ENCODE measurements around the gene GINS2.

Gene GINS2

DNA sequence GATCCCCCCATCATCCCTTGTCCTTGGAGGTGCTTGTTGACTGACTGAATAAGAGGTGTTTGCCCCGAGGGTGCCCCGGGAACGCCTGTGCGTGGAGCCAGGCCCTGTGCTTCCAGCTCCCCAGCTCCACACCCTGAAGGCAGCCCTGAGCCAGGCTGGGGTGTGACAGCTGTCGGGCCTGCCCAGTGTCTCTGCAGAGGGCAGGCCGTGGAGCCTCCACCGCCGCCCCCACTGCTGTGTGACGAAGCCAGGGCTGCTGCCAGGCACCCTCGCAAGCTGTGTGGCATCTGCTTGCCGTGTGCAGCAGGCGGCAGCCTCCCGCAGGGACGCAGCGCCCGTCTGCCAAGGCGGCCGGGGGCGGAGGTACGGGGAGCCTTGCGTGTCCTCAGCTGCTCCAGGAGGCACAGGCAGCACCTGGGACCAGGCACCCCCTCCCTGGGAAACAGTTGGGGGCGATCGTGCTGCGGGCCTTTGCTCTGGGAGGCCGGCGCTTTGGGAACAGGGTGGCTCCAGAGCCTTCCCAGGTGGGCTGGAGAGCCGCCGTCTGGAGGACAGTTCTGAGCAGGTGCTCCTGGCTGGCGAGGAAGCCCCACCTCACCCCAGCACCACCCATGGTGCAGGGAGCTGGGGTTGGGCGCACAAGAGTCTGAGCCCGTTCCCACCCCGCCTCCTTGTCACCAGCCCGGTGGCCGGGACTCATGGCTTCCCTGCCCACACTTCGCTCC lies 49.1 kb downstream of the GINS2 start:
- no peak for DNase-seq (ENCODE audit: low spot score)

DNA sequence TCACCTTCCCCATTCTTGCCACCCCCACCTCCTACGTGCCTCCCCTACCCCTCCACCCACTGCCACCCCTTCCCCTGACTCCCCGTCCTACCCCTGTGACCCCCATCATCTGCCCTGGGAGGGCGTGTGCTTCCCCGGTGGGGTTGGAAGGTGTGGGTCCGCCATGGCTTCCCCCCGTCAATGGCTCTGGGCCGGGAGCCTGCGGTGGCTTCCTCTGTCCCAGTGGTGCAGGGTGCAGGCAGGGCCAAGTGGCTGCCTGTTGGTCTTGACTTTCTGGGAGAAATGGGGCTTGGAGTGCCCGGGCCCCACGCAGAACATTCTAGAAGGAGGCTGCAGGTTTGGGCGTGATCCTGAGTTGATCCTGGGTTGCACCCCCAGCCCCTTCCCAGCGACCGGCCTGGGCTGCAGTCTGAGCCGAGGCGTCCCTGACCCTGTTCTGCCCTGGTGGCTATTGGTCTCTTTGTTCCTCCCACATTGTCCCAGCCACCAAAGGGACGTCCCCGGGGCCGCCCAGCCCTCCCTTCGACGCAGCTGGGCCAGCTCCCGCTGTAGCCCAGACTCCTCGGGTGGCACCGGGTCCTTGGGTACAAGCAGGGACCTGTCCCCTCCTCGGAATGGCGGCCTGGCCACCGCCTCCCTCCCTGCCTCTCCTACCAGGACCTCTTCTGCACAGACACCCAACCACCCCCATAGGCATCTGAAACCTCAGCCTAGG lies 49.9 kb downstream of the GINS2 start:
- no peak for DNase-seq (ENCODE audit: low spot score)

DNA sequence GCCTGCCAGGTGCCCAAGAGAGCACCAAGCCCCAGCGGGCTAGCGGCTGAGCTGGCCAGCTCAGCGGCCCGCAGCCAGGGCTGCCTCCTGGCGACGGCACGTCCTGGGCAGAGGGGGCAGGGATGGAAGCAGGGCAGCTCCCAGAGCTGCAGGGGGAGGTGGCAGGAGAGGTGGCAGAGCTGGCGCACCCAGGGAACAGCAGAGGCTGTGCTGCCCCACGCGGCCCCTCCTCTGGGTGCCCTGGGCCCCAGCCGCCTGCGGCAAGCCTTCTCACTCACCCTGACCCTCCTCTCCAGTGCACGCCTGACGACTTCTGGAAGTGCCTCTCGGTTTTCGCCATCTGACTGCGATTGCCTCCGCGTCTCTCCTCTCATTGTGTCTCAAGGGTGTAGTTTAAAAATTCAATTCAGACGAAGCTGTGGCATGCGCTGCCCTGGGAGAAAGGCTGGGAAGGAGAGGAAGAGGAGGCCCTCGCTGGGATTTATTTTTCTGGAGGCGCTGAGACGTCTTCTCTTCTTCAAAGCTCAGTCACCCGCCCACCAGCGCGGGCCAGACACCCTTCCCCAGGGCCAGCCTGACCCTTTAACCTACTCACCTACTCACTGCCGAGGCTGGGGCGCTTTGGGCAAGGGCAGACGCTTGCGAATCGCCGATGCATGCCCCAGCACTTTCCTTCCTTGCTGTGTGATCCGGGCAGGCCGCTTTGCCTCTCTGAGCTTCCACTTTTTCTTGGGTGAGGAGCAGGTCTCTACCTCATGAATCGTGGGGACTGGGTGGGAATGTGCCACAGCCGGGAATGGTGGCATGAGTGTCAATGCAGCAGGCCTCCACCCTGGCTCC lies 50.7 kb downstream of the GINS2 start:
- no peak for DNase-seq (ENCODE audit: low spot score)

DNA sequence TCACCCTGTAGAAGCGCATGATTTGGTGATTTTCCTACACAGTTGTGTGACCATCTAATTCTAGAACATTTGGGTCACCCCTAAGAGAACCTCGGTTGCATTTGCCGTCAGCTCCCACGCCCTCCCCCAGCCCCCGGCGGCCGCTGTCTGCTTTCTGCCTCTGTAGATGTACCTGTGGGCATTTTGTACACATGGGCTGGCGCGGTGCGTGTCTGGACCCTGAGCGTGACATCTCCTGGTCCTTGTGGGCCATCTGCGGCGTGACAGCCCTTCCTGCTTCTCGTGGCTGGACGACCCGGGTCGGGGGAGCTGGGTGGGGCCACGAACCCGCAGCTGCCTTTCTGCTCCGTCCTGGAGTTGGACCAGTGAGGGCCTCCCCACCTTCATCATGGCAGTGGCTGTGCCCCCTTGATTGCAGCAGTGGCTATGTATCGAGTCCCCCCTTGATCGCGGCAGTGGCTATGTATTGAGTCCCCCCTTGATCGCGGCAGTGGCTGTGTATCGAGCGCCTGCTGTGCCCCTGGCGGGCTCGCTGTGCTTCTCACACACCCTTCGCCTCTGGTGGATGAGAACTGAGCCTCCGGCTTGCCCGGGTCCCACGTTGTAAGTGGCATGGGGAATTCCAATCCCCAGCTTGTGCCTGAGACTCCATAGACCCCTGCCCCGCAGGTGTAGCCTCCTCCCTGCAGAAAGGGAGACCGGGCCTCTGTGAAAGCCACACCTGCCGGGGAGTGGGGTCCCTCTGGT lies 51.5 kb downstream of the GINS2 start:
- DNase-seq (ENCODE audit: low spot score), result no peak

DNA sequence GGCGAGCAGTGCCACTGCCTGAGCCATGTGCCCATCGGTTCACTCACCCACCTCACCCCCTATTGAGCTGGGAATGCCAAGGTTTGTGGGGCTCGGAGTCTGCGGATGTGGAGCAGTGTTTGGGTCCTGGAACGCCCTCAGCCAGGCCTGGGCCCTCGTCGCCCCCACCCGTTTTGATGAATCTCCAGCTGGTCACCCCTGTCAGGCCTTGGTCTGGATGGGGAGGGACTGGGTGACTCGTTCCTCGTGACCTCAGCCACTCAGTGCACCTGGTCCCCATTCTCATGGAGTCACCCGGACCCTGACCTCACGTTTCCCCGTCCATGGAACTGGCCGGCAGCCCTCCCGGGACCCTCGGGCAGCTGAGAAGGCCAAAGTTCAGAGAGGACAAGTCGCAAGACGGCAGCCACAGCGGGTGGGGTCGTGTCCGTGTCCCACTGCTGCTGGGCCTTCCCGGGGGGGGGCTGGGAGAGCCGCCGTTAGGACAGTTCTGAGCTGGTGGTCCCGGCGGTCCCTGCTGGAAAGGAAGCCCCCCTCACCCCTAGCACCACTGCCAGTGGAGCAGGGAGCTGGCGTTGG lies 52.4 kb downstream of the GINS2 start:
- DNase-seq (ENCODE audit: low spot score), result no peak

DNA sequence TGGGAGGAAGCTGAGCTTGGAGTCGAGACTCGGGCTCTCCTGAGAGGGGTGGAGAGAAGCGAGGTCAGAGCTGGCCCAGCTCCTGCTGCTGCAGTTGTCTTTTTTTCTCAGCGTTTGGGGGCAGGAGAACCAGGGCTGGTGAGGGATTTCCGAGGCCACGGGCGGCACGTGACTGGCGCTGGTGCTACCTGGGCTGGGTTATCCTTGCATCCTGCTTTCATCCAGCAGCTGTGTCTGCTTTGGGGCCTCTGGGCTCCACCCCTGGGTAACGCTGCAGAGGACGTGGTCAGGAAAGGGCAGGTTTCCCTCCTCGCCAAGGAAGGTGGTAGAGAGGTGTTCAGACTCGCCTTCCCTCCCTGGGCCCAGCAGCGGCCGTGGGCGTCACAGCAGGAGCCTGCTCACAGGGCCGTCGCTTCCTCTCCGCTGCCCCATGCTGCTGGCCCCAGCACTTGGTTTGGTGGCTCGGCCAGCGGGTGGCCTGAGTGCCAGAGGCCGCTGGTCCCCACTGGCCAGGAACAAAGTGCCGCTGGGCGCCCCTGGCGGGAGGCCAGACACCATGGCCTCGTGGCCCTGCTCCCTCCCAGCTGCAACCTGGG lies 53.1 kb downstream of the GINS2 start:
- no peak for DNase-seq (ENCODE audit: low spot score)

DNA sequence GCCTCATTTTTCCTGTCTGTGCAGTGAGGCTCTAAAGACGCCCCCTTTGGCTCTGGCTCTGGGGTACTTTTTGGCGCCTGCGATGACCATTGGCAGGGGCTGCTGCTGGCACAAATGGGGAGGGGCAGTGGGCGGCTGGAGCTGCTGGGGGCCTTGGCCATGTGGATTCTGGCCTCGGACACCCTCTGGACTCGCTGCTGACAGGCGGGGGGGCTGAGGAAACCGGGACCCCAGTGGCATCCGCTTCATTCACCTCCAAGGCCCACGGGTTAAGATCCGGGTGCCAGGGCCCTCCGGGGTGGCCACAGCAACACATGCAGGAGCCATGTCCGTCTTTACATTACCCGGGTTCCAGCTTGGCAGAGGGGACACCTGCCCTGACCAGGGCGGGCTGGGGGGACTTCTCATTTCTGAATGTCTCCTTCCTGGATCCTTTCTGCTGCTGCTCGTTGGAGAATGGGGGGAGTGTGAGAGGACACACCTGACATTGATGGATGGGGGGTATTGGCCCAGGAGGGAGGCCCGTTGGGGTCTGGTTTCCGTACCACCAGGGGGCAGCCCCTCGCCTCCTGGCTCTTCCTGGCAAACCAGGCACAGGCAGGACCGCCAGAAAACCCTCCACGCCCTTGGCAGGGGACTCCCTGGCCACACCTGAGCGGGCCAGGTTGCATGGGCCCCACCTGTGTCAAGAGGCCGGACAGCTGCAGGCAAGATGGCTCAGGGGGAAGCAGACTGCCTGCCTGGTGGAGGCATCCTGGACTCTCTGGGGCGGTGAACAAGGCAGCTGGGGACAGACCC lies 53.8 kb downstream of the GINS2 start:
- DNase-seq (ENCODE audit: low spot score), result no peak

DNA sequence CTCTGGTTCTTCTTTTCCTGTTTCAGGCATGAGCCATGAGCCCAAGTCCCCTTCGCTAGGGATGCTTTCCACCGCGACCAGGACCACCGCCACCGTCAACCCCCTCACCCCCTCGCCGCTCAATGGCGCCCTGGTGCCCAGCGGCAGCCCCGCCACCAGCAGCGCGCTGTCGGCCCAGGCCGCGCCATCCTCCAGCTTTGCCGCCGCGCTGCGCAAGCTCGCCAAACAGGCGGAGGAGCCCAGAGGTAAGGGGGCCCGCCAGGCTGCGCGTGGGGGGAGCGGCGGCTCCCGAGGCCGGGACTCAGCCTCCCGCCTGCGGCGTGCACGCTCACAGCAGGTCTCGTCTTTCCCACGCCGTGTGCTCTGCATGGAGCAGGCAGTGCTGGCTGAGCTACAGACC lies 54.9 kb downstream of the GINS2 start:
- no peak for DNase-seq (ENCODE audit: low spot score)

DNA sequence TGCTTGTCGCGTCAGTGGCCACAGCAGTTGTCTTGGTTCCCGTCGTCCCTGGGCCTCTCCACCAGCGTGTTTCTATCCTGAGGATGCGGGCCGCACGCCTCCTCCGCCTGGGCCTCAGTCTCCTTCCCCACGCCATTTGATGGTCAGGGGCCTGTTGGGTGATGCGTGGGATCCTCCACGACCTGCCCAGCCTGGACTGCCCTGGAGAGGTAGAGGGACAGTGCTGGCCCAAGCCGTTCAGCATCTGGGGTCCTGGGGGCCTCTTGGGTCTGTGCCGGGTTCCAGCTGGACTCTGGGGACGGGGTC lies 55.4 kb downstream of the GINS2 start:
- DNase-seq (ENCODE audit: low spot score), result no peak

DNA sequence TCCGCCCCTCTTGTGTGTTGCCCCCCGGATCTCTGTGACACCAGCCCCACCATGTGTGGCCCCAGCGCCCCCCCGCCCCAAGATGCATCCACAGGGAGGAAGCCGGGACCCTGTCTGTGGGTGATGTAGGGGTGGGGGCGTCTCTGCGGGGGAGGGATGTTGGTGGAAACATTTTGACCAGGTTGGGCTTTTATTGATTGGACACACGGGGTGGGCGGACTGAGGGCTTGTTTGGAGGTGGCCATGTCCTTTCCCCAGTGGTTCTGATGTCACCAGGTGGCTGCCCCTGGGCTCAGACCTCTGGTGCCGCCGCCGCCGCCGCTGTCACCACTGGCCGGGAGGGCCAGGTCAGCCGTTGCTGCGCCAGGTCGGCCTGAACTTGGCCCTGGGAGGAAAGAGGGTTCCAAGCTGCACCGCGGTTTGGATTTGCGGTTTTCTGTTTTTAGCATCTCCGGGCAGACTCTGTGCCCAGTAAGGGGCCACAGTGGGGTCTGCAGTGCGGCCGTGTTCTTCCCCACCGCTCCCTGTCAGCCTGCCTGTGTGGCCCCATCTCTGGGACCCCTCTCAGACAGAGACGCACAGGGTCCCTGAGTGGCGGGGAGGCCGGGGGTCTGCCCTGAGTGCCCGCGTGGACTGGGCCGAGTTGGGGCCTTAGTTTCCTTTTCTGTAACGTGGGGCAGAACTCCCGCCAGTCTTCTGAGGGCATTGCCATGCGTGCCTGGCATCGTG lies 55.9 kb downstream of the GINS2 start:
- no peak for DNase-seq (ENCODE audit: low spot score)

DNA sequence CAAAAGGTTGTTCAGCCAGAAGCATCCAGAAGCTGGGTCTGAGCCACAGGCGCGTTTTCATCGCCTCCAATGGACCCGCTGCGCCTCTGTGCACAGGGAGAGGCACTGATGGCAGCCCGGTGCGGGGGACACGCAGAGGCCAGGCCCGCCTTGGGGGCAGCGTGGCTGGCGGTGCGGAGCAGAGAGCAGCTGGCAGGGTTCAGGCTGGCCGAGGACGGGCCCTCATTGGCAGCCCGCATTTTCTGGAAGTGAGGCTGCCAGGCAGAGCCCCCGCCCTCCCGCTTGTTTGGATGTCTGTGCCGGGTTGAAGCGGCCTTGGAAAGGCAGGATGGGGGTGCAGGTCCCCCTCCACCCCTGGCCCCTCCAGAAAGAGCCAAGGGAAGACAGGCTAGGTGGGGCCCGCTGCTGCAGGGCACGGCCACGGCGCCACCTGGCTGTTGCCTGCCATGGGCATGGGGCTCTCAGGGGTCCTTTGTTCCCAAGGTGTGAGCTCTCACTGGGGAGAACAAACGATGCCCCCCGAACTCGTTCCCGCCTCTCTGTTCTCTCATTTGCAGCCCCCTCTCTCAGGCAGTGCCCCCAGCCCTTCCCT lies 56.9 kb downstream of the GINS2 start:
- DNase-seq (ENCODE audit: low spot score), result no peak

DNA sequence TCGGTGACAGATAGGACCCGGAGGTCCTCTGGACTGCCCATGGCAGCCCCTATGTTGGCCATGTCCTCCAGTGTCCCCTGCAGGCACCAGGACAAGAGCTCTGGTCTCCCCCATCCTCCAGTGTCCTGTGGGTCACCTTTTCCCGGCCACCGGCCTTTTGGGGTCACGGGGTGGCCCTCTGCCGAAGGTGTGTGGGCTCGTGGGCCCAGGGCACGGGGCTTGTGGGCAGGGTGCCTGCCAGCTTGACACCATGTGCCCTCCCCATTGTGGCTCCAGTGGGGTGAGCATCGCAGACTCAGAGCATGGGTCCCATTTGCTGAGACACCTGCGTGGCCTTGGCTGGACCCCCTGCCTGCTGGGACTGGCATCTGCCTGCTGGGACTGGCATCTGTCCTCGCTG lies 57.5 kb downstream of the GINS2 start:
- DNase-seq (ENCODE audit: low spot score), result no peak

DNA sequence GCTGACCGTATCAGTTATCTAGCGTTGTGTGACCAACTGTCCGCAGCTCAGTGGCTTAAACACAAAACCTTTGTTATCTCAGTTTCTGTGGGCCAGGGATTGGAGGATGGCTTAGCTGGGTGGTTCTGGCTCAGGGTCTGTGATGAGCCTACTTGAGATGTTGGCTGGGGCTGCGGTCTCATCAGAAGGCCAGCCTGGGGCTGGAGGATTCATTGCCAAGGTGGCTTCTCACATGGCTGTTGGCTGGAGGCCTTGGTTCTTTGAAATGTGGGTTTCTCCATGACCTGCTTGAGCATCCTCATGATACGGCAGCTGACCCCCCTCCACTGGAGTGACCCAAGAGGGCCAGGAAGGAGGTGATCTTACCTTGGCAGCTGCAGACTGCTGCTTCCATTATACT lies 58.9 kb downstream of the GINS2 start:
- DNase-seq (ENCODE audit: low spot score), result no peak

DNA sequence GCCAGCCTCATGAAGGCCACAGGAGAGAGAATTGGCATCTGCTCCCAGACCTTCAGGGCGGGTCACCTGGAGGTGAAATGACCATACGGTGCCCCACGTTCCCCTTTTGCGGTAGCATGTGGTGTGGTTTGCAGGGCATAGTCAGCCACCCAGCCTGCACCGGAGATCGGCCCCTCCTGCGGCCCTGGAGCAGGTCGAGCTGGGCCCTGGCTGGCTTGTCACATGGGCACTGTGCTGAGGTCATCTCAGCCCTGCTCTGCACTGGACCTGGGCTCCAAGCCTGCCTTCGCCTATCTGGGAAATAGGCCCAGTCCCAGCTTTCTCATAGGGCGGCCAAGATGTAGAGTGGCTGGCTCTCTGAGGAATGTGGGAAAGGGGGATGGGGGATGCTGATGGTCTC lies 59.4 kb downstream of the GINS2 start:
- DNase-seq (ENCODE audit: low spot score), result no peak

DNA sequence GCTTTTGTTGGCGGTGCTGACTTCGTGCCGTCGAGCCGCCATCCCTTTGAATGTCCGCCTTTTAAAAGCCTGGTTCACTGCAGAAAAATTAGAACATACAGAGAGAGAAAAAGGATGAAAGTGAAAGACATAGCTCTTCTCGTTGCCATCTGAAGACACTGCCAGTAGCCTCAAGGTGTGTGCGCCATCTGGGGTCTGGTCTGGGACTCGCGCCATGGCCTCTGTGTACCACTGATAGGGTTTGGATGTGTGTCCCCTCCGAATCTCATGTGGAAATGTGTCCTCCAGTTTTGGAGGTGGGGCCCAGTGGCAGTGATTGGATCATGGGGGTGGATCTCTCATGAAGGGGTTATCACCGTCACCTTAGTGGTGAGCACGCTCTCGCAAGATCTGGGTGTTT lies 60.1 kb downstream of the GINS2 start:
- DNase-seq (ENCODE audit: low spot score), result no peak

DNA sequence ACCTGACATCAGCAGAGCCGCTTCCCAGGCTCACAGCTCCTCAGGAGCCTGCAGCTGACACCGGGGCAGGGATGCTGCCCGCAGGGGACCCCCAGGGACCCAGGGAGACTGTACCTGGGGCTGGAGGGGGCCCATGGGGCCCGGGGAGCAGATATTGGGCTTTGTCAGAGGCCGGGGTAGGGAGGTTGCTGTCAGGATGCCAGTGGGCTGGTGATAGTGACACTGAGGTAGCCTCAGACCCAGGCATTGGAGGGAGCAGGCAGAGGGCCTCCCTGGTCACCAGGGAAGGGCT lies 60.5 kb downstream of the GINS2 start:
- DNase-seq (ENCODE audit: low spot score), result no peak

DNA sequence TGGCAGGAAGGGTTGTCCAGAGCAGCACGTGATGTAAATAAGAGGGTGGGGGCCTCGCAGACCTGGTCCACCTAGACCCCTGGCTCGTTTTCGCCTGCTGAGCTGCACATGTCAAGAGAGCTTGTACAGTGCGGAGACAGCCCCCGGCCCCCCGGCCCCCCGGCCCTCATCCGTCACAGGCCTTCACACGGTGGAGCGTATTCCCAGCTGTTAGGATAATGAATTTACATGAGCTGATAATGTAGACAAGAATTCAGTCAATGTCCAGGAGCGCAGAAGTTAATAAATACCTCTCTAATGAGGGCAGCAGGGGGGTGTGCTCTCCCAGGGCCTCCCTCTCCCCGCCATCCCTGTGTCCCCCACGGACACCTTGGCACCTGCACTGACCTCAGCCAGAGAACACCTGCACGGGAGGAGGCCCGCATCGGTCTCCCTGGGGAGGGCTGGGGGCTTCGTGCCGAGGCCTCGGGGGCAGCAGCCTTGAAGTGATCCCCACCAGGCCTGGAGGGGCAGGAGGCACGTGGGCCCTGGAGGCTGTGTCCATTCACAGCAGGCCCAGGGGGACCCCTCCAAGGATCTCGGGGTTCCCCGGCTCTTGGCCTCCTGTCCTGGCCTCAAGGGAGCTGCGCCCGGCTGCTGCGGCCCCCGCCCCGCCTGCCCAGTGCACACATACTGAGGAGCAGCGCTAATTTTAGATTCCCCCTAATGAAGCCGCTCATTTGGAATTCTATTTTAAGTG lies 61.1 kb downstream of the GINS2 start:
- no peak for DNase-seq (ENCODE audit: low spot score)

DNA sequence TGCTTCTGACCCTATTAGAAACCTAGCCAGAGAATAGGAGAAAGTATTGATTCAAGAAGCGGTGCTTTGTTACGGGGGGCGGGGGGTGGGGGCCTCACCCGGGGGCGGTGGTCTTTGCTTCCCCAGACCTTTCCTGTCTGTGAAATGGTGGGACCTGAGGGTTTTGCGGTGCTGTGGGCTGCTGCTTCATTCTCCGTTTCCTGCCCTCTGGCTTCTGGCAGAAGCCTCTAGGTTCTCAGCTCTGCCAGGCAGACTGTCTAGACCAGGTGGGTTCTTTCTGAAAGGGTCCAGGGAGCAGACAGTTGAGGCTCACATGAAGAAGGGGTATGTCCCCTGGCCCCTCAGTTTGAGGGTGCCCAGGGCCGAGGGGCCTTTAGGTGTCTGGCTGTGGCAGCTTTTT lies 61.7 kb downstream of the GINS2 start:
- DNase-seq (ENCODE audit: low spot score), result no peak
